K562 (cell line): ENCODE measurements around the gene SAXO1. TPM values are rescaled to one million over a fixed set of nuclear protein-coding genes. Genes with fewer than 3 reads are reported as not detected.

ENCODE experiments used
- ATAC-seq: fragments of 200-7000 bp; cut with Tn5 transposase; 3 replicates; pipeline ENCODE4 v1.9.1; 2020; ENCODE audit warnings: moderate library complexity
- BruUV-seq: library from RNA; stranded (reverse); fragments of 400-500 nt; replicated peaks from 2 replicates; lab custom pipeline; 2021; lab: Mats Ljungman, UMichigan
- CTCF ChIA-PET: fragments of 300-600 bp; formaldehyde crosslinking; extraction: SDS; loops from one replicate; lab custom pipeline; 2021; ENCODE audit warnings: low intra/inter-chr PET ratio; lab: Yijun Ruan, JAX
- POLR2A ChIA-PET: fragments of 300-600, 350-650 bp; sonication (Branson Sonifier 250); formaldehyde crosslinking; extraction: SDS; loops from one replicate; lab custom pipeline; 2021; ENCODE audit warnings: antibody characterized with exemption, inconsistent platforms; lab: Yijun Ruan, JAX
- DNase-seq, 4 experiments: peaks; one replicate each; pipeline versions ENCODE4 v3.0.0 to v3.0.0-alpha.2; 2011 to 2018; ENCODE audit warnings: low spot score in 3 of 4, mixed read lengths in 3 of 4; ENCODE audit errors: extremely low read depth in 1 of 4
- FAIRE-seq: peaks from 2 replicates; lab custom pipeline; 2011; peaks lifted over from hg19 to GRCh38; lab: Jason Lieb, UNC
- H2AFZ ChIP-seq: 2 replicates; pipeline ENCODE4 v1.6.0; 2011; ENCODE audit warnings: low read depth, low read length, control low read depth, inconsistent platforms
- H3K27ac ChIP-seq: fragments of 200-600 bp; 3 replicates; pipeline ENCODE4 v1.8.0; 2011; ENCODE audit warnings: low read depth, mild to moderate bottlenecking, control low read depth, inconsistent platforms, low read length, moderate library complexity, mixed read lengths; ENCODE audit errors: extremely low read depth
- H3K27me3 ChIP-seq, 2 experiments: fragments of 300-600 bp in 1 of 2; 2 replicates in 1 of 2; 3 replicates in 1 of 2; pipeline versions ENCODE4 v1.6.0 to v1.8.0; 2011; ENCODE audit warnings: inconsistent platforms in 2 of 2, low read length in 2 of 2, mild to moderate bottlenecking in 1 of 2, mixed read lengths in 1 of 2, moderate library complexity in 1 of 2; ENCODE audit not compliant: control insufficient read depth in 2 of 2, insufficient read depth in 2 of 2
- H3K36me3 ChIP-seq: fragments of 300-600 bp; 3 replicates; pipeline ENCODE4 v1.8.0; 2011; ENCODE audit warnings: mild to moderate bottlenecking, low read length, inconsistent platforms; ENCODE audit not compliant: control insufficient read depth, insufficient read depth
- H3K4me1 ChIP-seq, 2 experiments: fragments of 200-600 bp in 1 of 2; replicated peaks in 1 of 2; 2 replicates in 1 of 2; 3 replicates in 1 of 2; pipeline versions ENCODE4 v1.5.1 to v1.8.0; 2011; ENCODE audit warnings: inconsistent platforms in 2 of 2, low read length in 2 of 2, mild to moderate bottlenecking in 1 of 2, mixed read lengths in 1 of 2, moderate library complexity in 1 of 2; ENCODE audit not compliant: control insufficient read depth in 2 of 2, insufficient read depth in 2 of 2
- H3K4me2 ChIP-seq: 2 replicates; pipeline ENCODE4 v1.6.1; 2011; ENCODE audit warnings: low read length, control low read depth, inconsistent platforms, mixed read lengths; ENCODE audit not compliant: insufficient read depth
- H3K4me3 ChIP-seq: fragments of 200-600 bp; sonication (generic), shearing (Covaris generic); 2 replicates; pipeline ENCODE4 v1.5.1; 2016; ENCODE audit warnings: control low read depth, inconsistent platforms
- H3K79me2 ChIP-seq: fragments of 200-600 bp; 3 replicates; pipeline ENCODE4 v1.8.0; 2011; ENCODE audit warnings: low read length, inconsistent platforms; ENCODE audit not compliant: control insufficient read depth, insufficient read depth
- H3K9ac ChIP-seq, 2 experiments: 2 replicates each; pipeline versions ENCODE4 v1.6.0 to v1.6.1; 2011; ENCODE audit warnings: low read depth in 2 of 2, low read length in 2 of 2, control low read depth in 1 of 2, inconsistent platforms in 1 of 2, mild to moderate bottlenecking in 1 of 2, mixed read lengths in 1 of 2; ENCODE audit not compliant: insufficient read depth in 1 of 2
- H3K9me1 ChIP-seq: one replicate; pipeline ENCODE4 v1.6.0; 2011; ENCODE audit warnings: inconsistent platforms, mild to moderate bottlenecking, low read length, moderate library complexity; ENCODE audit not compliant: control insufficient read depth, insufficient read depth
- H3K9me3 ChIP-seq: replicated peaks from 2 replicates; pipeline ENCODE4 v1.5.1; 2011; ENCODE audit warnings: low read depth, low read length, inconsistent platforms; ENCODE audit not compliant: control insufficient read depth, insufficient read depth
- H4K20me1 ChIP-seq: replicated peaks from 2 replicates; pipeline ENCODE4 v1.6.1; 2011; ENCODE audit warnings: low read length, inconsistent platforms, mixed read lengths; ENCODE audit not compliant: control insufficient read depth, insufficient read depth
- FOXJ2 ChIP-seq: fragments of 200-800 bp; sonication (Bioruptor generic); IDR thresholded peaks from 2 replicates; pipeline ENCODE4 v1.6.1; 2016; ENCODE audit warnings: missing genetic modification characterization, missing compliant biosample characterization
- HNRNPK ChIP-seq: fragments of 200-400 bp; formaldehyde crosslinking; IDR thresholded peaks from one replicate; pipeline ENCODE4 v1.6.1; 2018; ENCODE audit warnings: mild to moderate bottlenecking, low read depth, low read length; ENCODE audit not compliant: poor library complexity, severe bottlenecking
- JUN ChIP-seq, 2 experiments: sonication (generic) in 1 of 2; formaldehyde crosslinking in 1 of 2; IDR thresholded peaks; 2 replicates each; pipeline versions ENCODE4 v1.6.1 to v1.8.0; 2012 to 2022; ENCODE audit warnings: borderline replicate concordance in 2 of 2, mild to moderate bottlenecking in 2 of 2, improper control_type of control experiment in 1 of 2, low read depth in 1 of 2, low read length in 1 of 2, missing genetic modification reagents in 1 of 2
- MCM7 ChIP-seq, 2 experiments: fragments of 450-650 bp; IDR thresholded peaks; 2 replicates each; pipeline ENCODE4 v1.6.1; 2016 to 2018
- TGIF2 ChIP-seq: sonication (generic); formaldehyde crosslinking; IDR thresholded peaks from 2 replicates; pipeline ENCODE4 v1.8.1; 2022; ENCODE audit warnings: mild to moderate bottlenecking, missing genetic modification reagents, moderate library complexity
- ZBTB8A ChIP-seq: fragments of 450-650 bp; IDR thresholded peaks from 2 replicates; pipeline ENCODE4 v1.6.1; 2018; ENCODE audit warnings: mild to moderate bottlenecking, moderate library complexity; ENCODE audit not compliant: partially characterized antibody
- ZNF124 ChIP-seq: sonication (generic); formaldehyde crosslinking; IDR thresholded peaks from 2 replicates; pipeline ENCODE4 v1.8.1; 2022; ENCODE audit warnings: missing genetic modification reagents
- WGBS: fragments of 100-300 bp; shearing (Covaris generic); methylation state at CpG from one replicate; pipeline ENCODE4 v1.1.6; 2016; ENCODE audit warnings: low coverage, mixed read lengths; ENCODE audit not compliant: insufficient coverage; ENCODE audit errors: missing lambda C conversion rate; 5-methylcytosine and 5-hydroxymethylcytosine counted together
- in situ Hi-C: fragments of 300-500 bp; cut with MboI; formaldehyde crosslinking; loops from 4 replicates; pipeline ENCODE4 v1.15.0; 2018; ENCODE audit warnings: inconsistent platforms, mixed read lengths
- intact Hi-C: fragments of 100-400 bp; cut with micrococcal nuclease; formaldehyde crosslinking; loops from 2 replicates; pipeline ENCODE4 v1.14.2; 2022
- polyA plus RNA-seq, 8 experiments: library from polyadenylated mRNA; depleted of rRNA in 4 of 8; stranded (reverse) in 5 of 8; unstranded in 3 of 8; fragments of >200 nt; fragmentation: Nextera tagmentation in 2 of 8; fragmentation: Illumina TruSeq in 1 of 8; extraction: Ambion mirVana in 2 of 8; extraction: Trizol in 1 of 8; gene quantifications; 2 replicates each; pipeline versions ENCODE4 v1.2.1 to v1.2.3, GENCODE V29; 2011 to 2014; ENCODE audit warnings: inconsistent platforms in 1 of 8, missing spikeins in 1 of 8
- total RNA-seq, 7 experiments: library from RNA; depleted of rRNA in 6 of 7; stranded (reverse); fragments of >200 nt in 6 of 7; fragmentation: Illumina TruSeq in 2 of 7; extraction: Trizol in 2 of 7; gene quantifications; 2 replicates each; pipeline versions ENCODE4 v1.2.1 to v1.2.3, GENCODE V29; 2011 to 2021; ENCODE audit warnings: low replicate concordance in 1 of 7

The SAXO1 gene
- total and polyA plus RNA-seq, 9 of the 15 experiments (the other 6 are each of a cell fraction or from before 2014, with no cell fraction given) = 0.04 TPM; not detected in 8

- no peaks in the 10 kb centered on the region for H3K79me2 ChIP-seq
- peaks cover 0 to 4% of the 10 kb centered on the region in 2 experiments; a peak in 2 of 5 replicates for H3K4me1 ChIP-seq
- H3K9me3 ChIP-seq = no peaks in the 10 kb centered on the region
- H3K36me3 ChIP-seq = no peaks in the 10 kb centered on the region
- no peaks in the 10 kb centered on the region for H4K20me1 ChIP-seq
- intact Hi-C loops (loop anchor here (5.0 kb wide), 2 partner anchors 771 to 1216 kb away; no protein-coding TSS in a partner anchor), in situ Hi-C loops (loop anchor here (10.0 kb wide), 2 partner anchors 773 to 1223 kb away; no protein-coding TSS in a partner anchor)
- BruUV-seq = no TSS peak
- H3K9ac ChIP-seq = no peak overlapping the region
- H3K27me3 ChIP-seq = peaks cover 0 to 14% of the 10 kb centered on the region in 2 experiments; a peak in 2 of 5 replicates
- no peak overlapping the region for H2AFZ ChIP-seq
- 7% methylated on average over 19 of the region's 22 CpGs for WGBS
- no peak overlapping the region for H3K4me3 ChIP-seq
- ChIA-PET POLR2A (no interaction called here), CTCF (no interaction called here)
- no peak overlapping the region for H3K4me2 ChIP-seq
- FAIRE-seq = no peak
- TF ChIP-seq MCM7 (IDR thresholded peaks at IDR 0.05) = no peak
- TF ChIP-seq HNRNPK = no peak
- no peak for TF ChIP-seq FOXJ2 (tag)
- no peak for TF ChIP-seq TGIF2 (CRISPR knock-in tag)
- no peak for TF ChIP-seq JUN (IDR thresholded peaks at IDR 0.05; ENCODE audit: borderline replicate concordance, low read depth, low read length)
- TF ChIP-seq JUN (CRISPR knock-in tag; IDR thresholded peaks at IDR 0.05; ENCODE audit: borderline replicate concordance) = no peak
- TF ChIP-seq ZBTB8A = no peak
- no peak for TF ChIP-seq ZNF124 (CRISPR knock-in tag)
- ATAC-seq = peak; percentile 26; the same call in 1 of the 3 replicates
- no peak for DNase-seq
- H3K27ac ChIP-seq = no peak overlapping the region
- H3K9me1 ChIP-seq = no peaks in the 10 kb centered on the region
These were observed 5.2 kb downstream of the SAXO1 start for GRCh38 chr9:19027825-19028224.
